ENCODE data around the gene INPP5A. TPM values are rescaled to one million over a fixed set of nuclear protein-coding genes. Genes with fewer than 3 reads are reported as not detected.

INPP5A gene
- total and polyA plus RNA-seq, 10 of the 15 experiments (the other 5 are each of a cell fraction or from before 2014, with no cell fraction given) = 0.52 to 15.0 (median 6.3) TPM

GRCh38 chr10:132786884-132787494, 249.4 kb downstream of the INPP5A start:
- no peak overlapping the region for H3K9ac ChIP-seq (ENCODE audit: control insufficient read depth, insufficient read depth, low read length)
- H3K36me3 ChIP-seq (ENCODE audit: control insufficient read depth in 2 of 2, insufficient read depth in 2 of 2, low read length in 1 of 2) = no peaks in the 10 kb centered on the region
- in situ Hi-C loops (cut with MboI) (no loop called here), intact Hi-C loops (cut with micrococcal nuclease; ENCODE audit: unreplicated experiment) (no loop called here)
- no peaks in the 10 kb centered on the region; the same call in 2 of the 3 replicates for H3K9me3 ChIP-seq (replicated peaks; ENCODE audit: control insufficient read depth, insufficient read depth, low read length)
- H3K79me2 ChIP-seq (ENCODE audit: control insufficient read depth, insufficient read depth, low read length) = no peaks in the 10 kb centered on the region
- 26% methylated on average over 66 of the region's 80 CpGs for WGBS (ENCODE audit: insufficient coverage, insufficient replicate concordance, low lambda C conversion rate, missing lambda C conversion rate)
- H3K27me3 ChIP-seq (replicated peaks in 1 of 2; ENCODE audit: control insufficient read depth in 2 of 2, insufficient read depth in 2 of 2, low read length in 1 of 2) = no peaks in the 10 kb centered on the region
- DNase-seq (ENCODE audit: low read depth, low spot score) (no peak), ATAC-seq (no peak), FAIRE-seq (no peak)
- RAD21 ChIA-PET (ENCODE audit: unreplicated experiment) = no interaction called here
- no peaks in the 10 kb centered on the region for H4K20me1 ChIP-seq (ENCODE audit: control insufficient read depth, insufficient read depth)
- BruUV-seq (replicated peaks) = no TSS peak
- H3K4me3 ChIP-seq = no peak overlapping the region
- CTCF ChIA-PET = no interaction called here
- SMC1A ChIA-PET (ENCODE audit: uncharacterized antibody, unreplicated experiment) = no interaction called here
- H3K27ac ChIP-seq (ENCODE audit: control insufficient read depth, insufficient read depth) = no peak overlapping the region
- H2AFZ ChIP-seq (ENCODE audit: control insufficient read depth, low read depth, low read length) = no peak overlapping the region
- no peaks in the 10 kb centered on the region for H3K4me1 ChIP-seq (ENCODE audit: control insufficient read depth, insufficient read depth, low read length)
- no peak overlapping the region for H3K4me2 ChIP-seq (ENCODE audit: control insufficient read depth, insufficient read depth)
- POLR2A ChIA-PET = no interaction called here
- TF ChIP-seq ZBTB11 (CRISPR knock-in tag; IDR thresholded peaks at IDR 0.05) (no peak), ASH2L (IDR thresholded peaks at IDR 0.05; ENCODE audit: borderline replicate concordance, low read depth) (no peak), RAD51 (IDR thresholded peaks at IDR 0.05) (no peak), CTCF (IDR thresholded peaks at IDR 0.05 in 2 of 3, conservative IDR thresholded peaks at IDR 0.05 in 1 of 3; ENCODE audit: control insufficient read depth in 2 of 3, extremely low read depth in 1 of 3, insufficient read depth in 1 of 3, low read depth in 3 of 3, low read length in 3 of 3) (no peak), SMAD5 (IDR thresholded peaks at IDR 0.05; ENCODE audit: low read depth) (no peak), NRF1 (conservative IDR thresholded peaks at IDR 0.05; ENCODE audit: low read depth, low read length) (no peak), ZBTB40 (IDR thresholded peaks at IDR 0.05; ENCODE audit: borderline replicate concordance) (no peak), NR2C1 (IDR thresholded peaks at IDR 0.05) (no peak), RELB (IDR thresholded peaks at IDR 0.05; ENCODE audit: low read depth) (no peak), CBFB (IDR thresholded peaks at IDR 0.05; ENCODE audit: low read depth) (no peak), ZZZ3 (IDR thresholded peaks at IDR 0.05; ENCODE audit: control insufficient read depth, insufficient read length, low read depth) (no peak), SP1 (IDR thresholded peaks at IDR 0.05; ENCODE audit: low read depth, low read length) (no peak), SRF (IDR thresholded peaks at IDR 0.05; ENCODE audit: low read depth in 2 of 2, low read length in 2 of 2) (no peak)

All from GM12878 (cell line).